ENCODE measurements around the gene C10orf67.

GRCh38 chr10:23325132-23325531 is 19.5 kb downstream of the C10orf67 start:
- TF ChIP-seq CTCF (IDR thresholded peaks at IDR 0.05), result no peak
- TF ChIP-seq POLR2A (IDR thresholded peaks at IDR 0.05), result no peak
